K562 treated with DMSO at 1 percent for 4 hours (cell line): ENCODE data around the gene RNFT2. TPM values are rescaled to one million over a fixed set of nuclear protein-coding genes. Genes with fewer than 3 reads are reported as not detected.

ENCODE experiments used
- total RNA-seq: library from RNA; unstranded; fragments of 300-600 nt; gene quantifications from 2 replicates; pipeline ENCODE4 v1.2.3, GENCODE V29; 2022; ENCODE audit not compliant: insufficient read depth

RNFT2 gene, protein sequence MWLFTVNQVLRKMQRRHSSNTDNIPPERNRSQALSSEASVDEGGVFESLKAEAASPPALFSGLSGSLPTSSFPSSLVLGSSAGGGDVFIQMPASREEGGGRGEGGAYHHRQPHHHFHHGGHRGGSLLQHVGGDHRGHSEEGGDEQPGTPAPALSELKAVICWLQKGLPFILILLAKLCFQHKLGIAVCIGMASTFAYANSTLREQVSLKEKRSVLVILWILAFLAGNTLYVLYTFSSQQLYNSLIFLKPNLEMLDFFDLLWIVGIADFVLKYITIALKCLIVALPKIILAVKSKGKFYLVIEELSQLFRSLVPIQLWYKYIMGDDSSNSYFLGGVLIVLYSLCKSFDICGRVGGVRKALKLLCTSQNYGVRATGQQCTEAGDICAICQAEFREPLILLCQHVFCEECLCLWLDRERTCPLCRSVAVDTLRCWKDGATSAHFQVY
- total RNA-seq, result 3.7 and 4.3 TPM in 2 replicates

DNA sequence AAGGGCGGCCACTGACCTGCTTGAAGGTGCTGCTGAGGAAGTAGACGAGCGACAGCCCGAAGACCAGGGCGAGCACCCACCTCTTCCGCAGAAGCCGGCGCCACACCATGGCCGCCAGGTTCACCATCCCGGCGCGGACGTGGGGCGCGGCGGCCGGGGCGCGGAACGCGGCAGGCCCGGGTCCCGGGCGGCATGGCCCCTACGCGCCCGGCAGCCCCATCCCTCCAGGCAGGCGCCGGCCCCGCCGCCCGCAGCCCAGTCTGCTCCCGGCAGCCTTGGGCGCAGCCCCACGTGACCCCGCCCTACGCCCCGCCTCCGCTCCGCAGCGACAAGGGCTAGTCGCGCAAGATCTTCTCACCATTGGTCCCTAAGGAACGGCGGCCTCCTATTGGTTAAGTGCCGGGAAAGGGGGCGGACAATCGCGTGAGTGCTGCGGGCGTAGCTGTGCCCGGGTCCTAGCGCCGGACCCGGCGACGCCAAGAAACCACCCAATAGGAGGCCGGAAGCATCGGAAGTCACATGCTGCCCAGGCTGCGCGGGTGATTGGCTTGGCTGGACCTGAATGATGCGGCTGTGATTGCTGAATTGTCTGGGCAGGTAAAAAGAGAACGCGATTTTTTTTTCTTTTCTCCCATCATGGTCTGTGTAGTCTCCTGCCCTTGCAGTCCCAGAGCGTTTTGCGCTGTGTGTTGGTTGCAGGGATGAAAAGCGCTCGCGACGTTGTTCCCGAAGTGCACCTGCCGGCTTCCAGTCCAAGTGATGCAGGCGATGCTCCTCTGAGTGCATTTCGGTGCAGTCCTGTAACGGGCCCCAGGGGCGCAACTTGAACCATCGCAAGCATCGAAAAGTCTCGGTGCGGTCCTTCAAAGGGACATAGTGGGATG is at the start of gene RNFT2, which contains the start of gene SPRING1:
Gene RNFT2 (plus strand): TSS at position 542 of the 884 bp plus-strand sequence. CDS start 2,183 bp downstream, outside the sequence.
Gene SPRING1 (minus strand): TSS at position 296 of the 884 bp plus-strand sequence. CDS start 169 bp downstream, at position 127.

DNA sequence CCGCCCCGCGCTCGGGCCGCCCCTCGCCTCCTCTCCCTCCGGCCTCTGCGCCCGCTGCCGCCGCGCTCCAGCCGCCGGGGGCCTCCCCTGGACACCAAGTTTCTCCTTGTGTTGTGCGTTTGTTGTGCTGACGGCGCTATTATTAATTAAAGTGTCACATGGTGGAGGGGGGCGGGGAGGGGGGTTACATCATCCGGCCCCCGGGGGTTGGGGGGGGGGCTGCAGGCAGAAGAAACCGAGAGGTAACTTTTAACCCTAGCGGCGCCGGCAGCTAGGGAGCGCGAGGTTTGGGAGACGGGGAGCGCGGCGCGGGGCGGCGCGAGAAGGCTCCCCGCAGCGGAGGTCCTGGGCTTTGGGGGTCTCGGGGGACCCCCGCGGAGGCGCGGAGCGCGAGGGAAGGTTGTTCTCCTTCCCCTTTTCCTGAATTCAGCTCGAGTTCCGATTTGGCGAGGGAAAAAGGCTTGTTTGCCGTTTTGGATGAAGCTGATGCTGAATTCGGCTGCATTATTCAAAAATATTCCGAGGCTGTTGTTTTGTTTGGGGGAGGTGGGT is 143.3 kb downstream of the RNFT2 start, which contains the start of gene HRK:
Gene HRK (minus strand): TSS at position 117 of the 552 bp plus-strand sequence. CDS start 134 bp downstream, outside the sequence.

Other genes starting within 250 kb of the RNFT2 start
- gene MAP1LC3B2, start 178.9 kb upstream of the RNFT2 start, total RNA-seq, result 4.2 TPM in 1 of 2 replicates, not detected in the other
- 14.3 and 16.7 TPM in 2 replicates for gene SPRING1, start 246 bp upstream of the RNFT2 start, total RNA-seq
- gene HRK, start 143.1 kb downstream of the RNFT2 start, total RNA-seq, result not detected in 2 replicates
- gene FBXW8, start 172.6 kb downstream of the RNFT2 start, total RNA-seq, result 7.2 and 7.4 TPM in 2 replicates